Vagina (tissue), 2 donors: ENCODE measurements around the gene TAX1BP1. TPM values are rescaled to one million over a fixed set of nuclear protein-coding genes. Genes with fewer than 3 reads are reported as not detected.

ENCODE experiments used
- DNase-seq, 2 donors: peaks; one replicate each; pipeline ENCODE4 v3.0.0-alpha.2; 2017; ENCODE audit errors: extremely low spot score in 2 of 2
- H3K27ac ChIP-seq: fragments of 200-600 bp; sonication (generic); one replicate; pipeline ENCODE4 v1.5.1; 2019
- H3K27me3 ChIP-seq: fragments of 200-600 bp; sonication (generic); one replicate; pipeline ENCODE4 v1.5.1; 2019
- H3K36me3 ChIP-seq, 2 donors: fragments of 200-600 bp; sonication (generic); one replicate each; pipeline ENCODE4 v1.5.1; 2017 to 2019
- H3K4me1 ChIP-seq: fragments of 200-600 bp; sonication (generic); one replicate; pipeline ENCODE4 v1.5.1; 2019
- H3K4me3 ChIP-seq, 2 donors: fragments of 200-600 bp; sonication (generic); 1 replicate in 1 of 2; 2 replicates in 1 of 2; pipeline ENCODE4 v1.5.1; 2016 to 2019
- H3K9me3 ChIP-seq: fragments of 200-600 bp; sonication (generic); one replicate; pipeline ENCODE4 v1.5.1; 2019
- POLR2A ChIP-seq, 2 donors: fragments of 450-650 bp; IDR thresholded peaks; one replicate each; pipeline ENCODE4 v1.6.1; 2017; ENCODE audit warnings: antibody characterized with exemption in 2 of 2, mild to moderate bottlenecking in 2 of 2, moderate library complexity in 2 of 2
- POLR2AphosphoS5 ChIP-seq, 2 donors: sonication (generic); formaldehyde crosslinking; IDR thresholded peaks; one replicate each; pipeline ENCODE4 v1.9.0; 2017; ENCODE audit warnings: antibody characterized with exemption in 2 of 2, mild to moderate bottlenecking in 2 of 2, low read depth in 1 of 2; ENCODE audit not compliant: insufficient read depth in 1 of 2
- intact Hi-C: fragments of 100-400 bp; cut with DNase I; formaldehyde crosslinking; loops from one replicate; pipeline ENCODE4 v1.15.1; 2023
- total RNA-seq: library from RNA; depleted of rRNA; stranded (reverse); fragments of >200 nt; gene quantifications from one replicate; pipeline ENCODE4 v1.2.3, GENCODE V29; 2016
- TF ChIP-seq, protein P1 (sequence below), 3 experiments: fragments of 450-650 bp in 2 of 3; fragments of 200-600 bp in 1 of 3; sonication (generic) in 1 of 3; IDR thresholded peaks; one replicate each; pipeline ENCODE4 v1.5.1; 2017 to 2019; ENCODE audit warnings: antibody characterized with exemption in 3 of 3, mild to moderate bottlenecking in 2 of 3, moderate library complexity in 2 of 3

The TAX1BP1 gene
- total RNA-seq, 1 donor from 2014 or later: 83.2 TPM

DNA sequence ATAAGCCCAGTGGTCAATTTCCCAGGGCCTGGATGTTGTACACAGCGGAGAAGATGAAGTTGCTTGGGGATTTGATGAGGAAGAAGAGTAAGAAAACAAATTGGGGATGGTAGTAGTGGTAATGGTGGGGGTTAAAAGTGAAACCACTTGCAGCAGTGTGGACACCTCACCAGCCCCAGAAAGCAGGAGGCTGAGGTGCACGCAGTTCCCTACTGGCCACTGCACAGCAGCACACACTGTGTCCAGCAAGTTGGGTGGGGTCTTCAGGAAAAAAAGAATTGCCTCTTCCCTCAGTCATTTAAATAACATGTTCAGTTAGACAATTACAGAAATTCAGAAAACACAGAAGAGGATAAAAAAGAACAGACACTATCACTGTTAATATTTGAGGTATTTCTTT lies 96.6 kb downstream of the TAX1BP1 start:
- peaks cover 7% of the 10 kb centered on the region for H3K4me1 ChIP-seq
- no peak overlapping the region for H3K27ac ChIP-seq
- H3K9me3 ChIP-seq: no peaks in the 10 kb centered on the region
- DNase-seq: no peak
- no peak overlapping the region for H3K4me3 ChIP-seq
- no peaks in the 10 kb centered on the region for H3K27me3 ChIP-seq
- peaks cover 0 to 26% of the 10 kb centered on the region in 2 donors for H3K36me3 ChIP-seq
- TF ChIP-seq POLR2AphosphoS5 (IDR thresholded peaks at IDR 0.05; ENCODE audit: insufficient read depth in 1 of 2, low read depth in 1 of 2) (no peak), POLR2A (IDR thresholded peaks at IDR 0.05) (no peak)
- TF ChIP-seq, protein P1, sequence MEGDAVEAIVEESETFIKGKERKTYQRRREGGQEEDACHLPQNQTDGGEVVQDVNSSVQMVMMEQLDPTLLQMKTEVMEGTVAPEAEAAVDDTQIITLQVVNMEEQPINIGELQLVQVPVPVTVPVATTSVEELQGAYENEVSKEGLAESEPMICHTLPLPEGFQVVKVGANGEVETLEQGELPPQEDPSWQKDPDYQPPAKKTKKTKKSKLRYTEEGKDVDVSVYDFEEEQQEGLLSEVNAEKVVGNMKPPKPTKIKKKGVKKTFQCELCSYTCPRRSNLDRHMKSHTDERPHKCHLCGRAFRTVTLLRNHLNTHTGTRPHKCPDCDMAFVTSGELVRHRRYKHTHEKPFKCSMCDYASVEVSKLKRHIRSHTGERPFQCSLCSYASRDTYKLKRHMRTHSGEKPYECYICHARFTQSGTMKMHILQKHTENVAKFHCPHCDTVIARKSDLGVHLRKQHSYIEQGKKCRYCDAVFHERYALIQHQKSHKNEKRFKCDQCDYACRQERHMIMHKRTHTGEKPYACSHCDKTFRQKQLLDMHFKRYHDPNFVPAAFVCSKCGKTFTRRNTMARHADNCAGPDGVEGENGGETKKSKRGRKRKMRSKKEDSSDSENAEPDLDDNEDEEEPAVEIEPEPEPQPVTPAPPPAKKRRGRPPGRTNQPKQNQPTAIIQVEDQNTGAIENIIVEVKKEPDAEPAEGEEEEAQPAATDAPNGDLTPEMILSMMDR (IDR thresholded peaks at IDR 0.05): no peak
- intact Hi-C loops: no loop called here

- H3K9me3 ChIP-seq: no peaks in the 10 kb centered on the region
- H3K27me3 ChIP-seq: no peaks in the 10 kb centered on the region
- intact Hi-C loops: no loop called here
- H3K4me1 ChIP-seq: peaks cover 19% of the 10 kb centered on the region
- no peak for TF ChIP-seq POLR2A (IDR thresholded peaks at IDR 0.05)
- no peak for TF ChIP-seq POLR2AphosphoS5 (IDR thresholded peaks at IDR 0.05; ENCODE audit: insufficient read depth in 1 of 2, low read depth in 1 of 2)
- TF ChIP-seq, protein P1 (IDR thresholded peaks at IDR 0.05): no peak
- no peak overlapping the region for H3K27ac ChIP-seq
- no peak for DNase-seq
- peaks cover 0 to 16% of the 10 kb centered on the region in 2 donors for H3K36me3 ChIP-seq
- H3K4me3 ChIP-seq: no peak overlapping the region
Observed at GRCh38 chr7:27839099-27839498, 99.1 kb downstream of the TAX1BP1 start.

- Histone ChIP-seq H3K27ac (no peak overlapping the region), H3K27me3 (no peaks in the 10 kb centered on the region), H3K4me1 (peaks cover 14% of the 10 kb centered on the region), H3K9me3 (no peaks in the 10 kb centered on the region), H3K36me3 (peaks cover 0 to 16% of the 10 kb centered on the region in 2 donors), H3K4me3 (no peak overlapping the region)
- TF ChIP-seq, protein P1 (IDR thresholded peaks at IDR 0.05): no peak
- TF ChIP-seq POLR2A (IDR thresholded peaks at IDR 0.05) (no peak), POLR2AphosphoS5 (IDR thresholded peaks at IDR 0.05; ENCODE audit: insufficient read depth in 1 of 2, low read depth in 1 of 2) (no peak)
- DNase-seq: no peak
- intact Hi-C loops: no loop called here
Observed at GRCh38 chr7:27840313-27840712, 100.4 kb downstream of the TAX1BP1 start.

DNA sequence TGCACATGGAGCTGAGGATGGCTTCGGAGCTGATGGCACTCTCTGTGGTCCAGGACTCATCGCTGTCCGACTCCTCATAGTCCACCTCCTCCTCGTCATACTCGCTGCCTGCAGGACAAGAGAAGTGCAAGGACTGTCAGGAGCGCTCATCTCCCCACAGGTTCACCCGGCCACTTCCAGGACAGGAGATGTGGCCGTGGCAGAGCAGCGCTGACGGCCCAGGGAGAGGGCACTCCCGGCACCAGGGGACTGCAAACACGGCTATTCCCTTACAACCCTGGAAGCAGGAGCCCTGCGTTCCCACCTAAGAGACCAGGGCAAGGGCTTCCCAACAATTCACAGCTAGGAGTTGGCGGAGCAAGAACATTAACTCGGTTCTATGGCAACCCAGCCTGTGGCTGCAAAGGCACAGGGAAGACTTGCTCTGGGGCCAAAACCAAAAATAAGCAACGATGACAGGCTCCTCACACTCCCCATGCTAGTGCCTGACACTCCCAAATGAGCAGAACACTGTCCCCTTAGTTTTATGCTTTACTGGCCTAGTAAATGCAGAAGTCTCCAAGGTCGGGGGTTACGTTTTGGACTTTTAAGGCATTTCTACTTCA lies 100.9 kb downstream of the TAX1BP1 start:
- H3K27ac ChIP-seq: no peak overlapping the region
- TF ChIP-seq POLR2AphosphoS5 (IDR thresholded peaks at IDR 0.05; ENCODE audit: insufficient read depth in 1 of 2, low read depth in 1 of 2) (no peak), POLR2A (IDR thresholded peaks at IDR 0.05) (no peak)
- TF ChIP-seq, protein P1 (IDR thresholded peaks at IDR 0.05): no peak
- H3K4me1 ChIP-seq: peaks cover 12% of the 10 kb centered on the region
- no peaks in the 10 kb centered on the region for H3K27me3 ChIP-seq
- H3K9me3 ChIP-seq: no peaks in the 10 kb centered on the region
- no peak overlapping the region for H3K4me3 ChIP-seq
- intact Hi-C loops: no loop called here
- DNase-seq: no peak
- H3K36me3 ChIP-seq: peaks cover 0 to 16% of the 10 kb centered on the region in 2 donors

GRCh38 chr7:27842094-27842692 lies 102.2 kb downstream of the TAX1BP1 start:
- DNase-seq: no peak
- Histone ChIP-seq H3K4me1 (peaks cover 12% of the 10 kb centered on the region), H3K4me3 (no peak overlapping the region), H3K27me3 (no peaks in the 10 kb centered on the region), H3K9me3 (no peaks in the 10 kb centered on the region), H3K36me3 (peaks cover 0 to 16% of the 10 kb centered on the region in 2 donors), H3K27ac (no peak overlapping the region)
- TF ChIP-seq POLR2AphosphoS5 (IDR thresholded peaks at IDR 0.05; ENCODE audit: insufficient read depth in 1 of 2, low read depth in 1 of 2) (no peak), POLR2A (IDR thresholded peaks at IDR 0.05) (no peak)
- TF ChIP-seq, protein P1 (IDR thresholded peaks at IDR 0.05): no peak
- intact Hi-C loops: no loop called here
